Thoracic aorta (tissue), 2 donors: ENCODE data around the gene TMEM212. TPM values are rescaled to one million over a fixed set of nuclear protein-coding genes. Genes with fewer than 3 reads are reported as not detected.

Experiments
- ATAC-seq: fragments of 150-250 bp; one replicate; pipeline ENCODE4 v1.8.0; 2017; ENCODE audit warnings: low read depth; ENCODE audit not compliant: insufficient number of reproducible peaks, low FRiP score
- DNase-seq: peaks from one replicate; pipeline ENCODE4 v3.0.0-alpha.2; 2020; ENCODE audit warnings: low spot score
- H3K27ac ChIP-seq, 2 donors: fragments of 200-600 bp; sonication (generic); 1 replicate in 1 of 2; 2 replicates in 1 of 2; pipeline ENCODE4 v1.5.1; 2016; ENCODE audit warnings: mild to moderate bottlenecking in 2 of 2, moderate library complexity in 2 of 2
- H3K27me3 ChIP-seq: fragments of 200-600 bp; sonication (generic); replicated peaks from 2 replicates; pipeline ENCODE4 v1.6.0; 2016; ENCODE audit warnings: mild to moderate bottlenecking; ENCODE audit not compliant: insufficient read depth
- H3K36me3 ChIP-seq: fragments of 200-600 bp; sonication (generic); one replicate; pipeline ENCODE4 v1.5.1; 2016
- H3K4me1 ChIP-seq, 2 donors: fragments of 200-600 bp; sonication (generic); 1 replicate in 1 of 2; 2 replicates in 1 of 2; pipeline versions ENCODE4 v1.5.1 to v1.6.0; 2016; ENCODE audit warnings: low read depth in 2 of 2, mild to moderate bottlenecking in 1 of 2; ENCODE audit not compliant: control insufficient read depth in 1 of 2
- H3K4me3 ChIP-seq: fragments of 200-600 bp; sonication (generic); 2 replicates; pipeline ENCODE4 v1.5.1; 2016; ENCODE audit warnings: mild to moderate bottlenecking
- H3K9me3 ChIP-seq: fragments of 200-600 bp; sonication (generic); 2 replicates; pipeline ENCODE4 v1.5.1; 2016
- CTCF ChIP-seq: fragments of 200-600 bp; sonication (generic); IDR thresholded peaks from one replicate; pipeline ENCODE4 v1.5.1; 2019; ENCODE audit warnings: antibody characterized with exemption
- total RNA-seq, 2 donors: library from RNA; depleted of rRNA; stranded (reverse); fragments of >200 nt; gene quantifications; one replicate each; pipeline versions ENCODE4 v1.1.0 to v1.2.3, GENCODE V29; 2016

TMEM212 gene
- total RNA-seq, 2 donors from 2014 or later, result not detected

- Histone ChIP-seq H3K27ac (no peak overlapping the region), H3K4me1 (peaks cover 0 to 18% of the 10 kb centered on the region in 2 donors), H3K36me3 (no peaks in the 10 kb centered on the region), H3K27me3 (no peaks in the 10 kb centered on the region), H3K9me3 (no peaks in the 10 kb centered on the region), H3K4me3 (no peak overlapping the region)
- no peak for TF ChIP-seq CTCF
- ATAC-seq, result no peak
- no peak for DNase-seq
Measured at GRCh38 chr3:171839270-171839669, 3.9 kb upstream of the TMEM212 start.

GRCh38 chr3:171840445-171840810 is 2.7 kb upstream of the TMEM212 start:
- ATAC-seq, result no peak
- no peak overlapping the region for H3K27ac ChIP-seq
- no peaks in the 10 kb centered on the region for H3K36me3 ChIP-seq
- DNase-seq, result no peak
- no peak for TF ChIP-seq CTCF
- no peaks in the 10 kb centered on the region for H3K9me3 ChIP-seq
- peaks cover 0 to 17% of the 10 kb centered on the region in 2 donors for H3K4me1 ChIP-seq
- no peaks in the 10 kb centered on the region for H3K27me3 ChIP-seq
- no peak overlapping the region for H3K4me3 ChIP-seq

GRCh38 chr3:171840811-171841619 is 2.1 kb upstream of the TMEM212 start:
- no peak for DNase-seq
- H3K4me1 ChIP-seq, result peaks cover 0 to 17% of the 10 kb centered on the region in 2 donors
- ATAC-seq, result no peak
- TF ChIP-seq CTCF, result no peak
- no peak overlapping the region for H3K27ac ChIP-seq
- no peaks in the 10 kb centered on the region for H3K9me3 ChIP-seq
- H3K27me3 ChIP-seq, result no peaks in the 10 kb centered on the region
- H3K4me3 ChIP-seq, result no peak overlapping the region
- no peaks in the 10 kb centered on the region for H3K36me3 ChIP-seq

- Histone ChIP-seq H3K27ac (no peak overlapping the region), H3K36me3 (no peaks in the 10 kb centered on the region), H3K4me1 (peaks cover 0 to 17% of the 10 kb centered on the region in 2 donors), H3K27me3 (no peaks in the 10 kb centered on the region), H3K4me3 (no peak overlapping the region), H3K9me3 (no peaks in the 10 kb centered on the region)
- no peak for TF ChIP-seq CTCF
- no peak for ATAC-seq
- no peak for DNase-seq
Measured at GRCh38 chr3:171841620-171842000, 1.5 kb upstream of the TMEM212 start.

- TF ChIP-seq CTCF, result no peak
- H3K36me3 ChIP-seq, result no peaks in the 10 kb centered on the region
- H3K9me3 ChIP-seq, result no peaks in the 10 kb centered on the region
- H3K27ac ChIP-seq, result no peak overlapping the region
- H3K4me1 ChIP-seq, result peaks cover under 1 to 7% of the 10 kb centered on the region in 2 donors
- no peak for ATAC-seq
- no peaks in the 10 kb centered on the region for H3K27me3 ChIP-seq
- H3K4me3 ChIP-seq, result no peak overlapping the region
- no peak for DNase-seq
Measured at GRCh38 chr3:171844873-171845272, 1.7 kb downstream of the TMEM212 start.
